Endothelial cell of umbilical vein (primary cell): ENCODE data around the gene PIK3R1. TPM values are rescaled to one million over a fixed set of nuclear protein-coding genes. Genes with fewer than 3 reads are reported as not detected.

Experiments
- BruUV-seq: library from RNA; stranded (reverse); fragments of 400-500 nt; replicated peaks from 2 replicates; lab custom pipeline; 2021; lab: Mats Ljungman, UMichigan
- CTCF ChIA-PET: fragments of 300-600, 350-600 bp; sonication (Branson Sonifier 250); formaldehyde crosslinking; loops from one replicate; lab custom pipeline; 2021; ENCODE audit warnings: antibody characterized with exemption, inconsistent platforms; lab: Charles Lee
- POLR2A ChIA-PET: fragments of 300-600, 350-600 bp; sonication (Branson Sonifier 250); formaldehyde crosslinking; loops from one replicate; lab custom pipeline; 2021; ENCODE audit warnings: antibody characterized with exemption, inconsistent platforms; lab: Charles Lee
- DNase-seq: peaks from one replicate; pipeline ENCODE4 v3.0.0-alpha.2; 2011; ENCODE audit warnings: low read depth, low spot score
- FAIRE-seq: peaks from 2 replicates; lab custom pipeline; 2011; peaks lifted over from hg19 to GRCh38; lab: Jason Lieb, UNC
- H2AFZ ChIP-seq: 2 replicates; pipeline ENCODE4 v1.6.0; 2012; ENCODE audit warnings: low read depth, low read length, control low read depth, inconsistent platforms
- H3K27ac ChIP-seq: 2 replicates; pipeline ENCODE4 v1.5.1; 2011; ENCODE audit warnings: low read depth, mild to moderate bottlenecking, control low read depth, low read length, moderate library complexity; ENCODE audit not compliant: insufficient read depth
- H3K27me3 ChIP-seq, 2 experiments: 2 replicates each; pipeline versions ENCODE4 v1.6.0 to v1.6.1; 2011; ENCODE audit warnings: low read length in 2 of 2, mixed read lengths in 1 of 2; ENCODE audit not compliant: control insufficient read depth in 2 of 2, insufficient read depth in 2 of 2
- H3K36me3 ChIP-seq, 2 experiments: 2 replicates in 1 of 2; 3 replicates in 1 of 2; pipeline ENCODE4 v1.5.1; 2011; ENCODE audit warnings: low read length in 2 of 2, mild to moderate bottlenecking in 1 of 2, moderate library complexity in 1 of 2; ENCODE audit not compliant: control insufficient read depth in 2 of 2, insufficient read depth in 2 of 2; ENCODE audit errors: extremely low read depth in 1 of 2
- H3K4me1 ChIP-seq: 3 replicates; pipeline ENCODE4 v1.5.1; 2011; ENCODE audit warnings: mild to moderate bottlenecking, low read length; ENCODE audit not compliant: control insufficient read depth, insufficient read depth; ENCODE audit errors: extremely low read depth
- H3K4me2 ChIP-seq: 2 replicates; pipeline ENCODE4 v1.6.1; 2011; ENCODE audit warnings: low read length, control low read depth, mixed read lengths; ENCODE audit not compliant: insufficient read depth
- H3K4me3 ChIP-seq, 3 experiments: fragments of 200-600 bp in 1 of 3; sonication (generic), shearing (Covaris generic) in 1 of 3; replicated peaks in 1 of 3; 2 replicates each; pipeline ENCODE4 v1.5.1; 2011 to 2016; ENCODE audit warnings: control low read depth in 3 of 3, low read length in 3 of 3, mild to moderate bottlenecking in 2 of 3, inconsistent platforms in 1 of 3, low read depth in 1 of 3, moderate library complexity in 1 of 3; ENCODE audit not compliant: insufficient read depth in 1 of 3
- H3K79me2 ChIP-seq: 2 replicates; pipeline ENCODE4 v1.6.0; 2012; ENCODE audit warnings: low read length, inconsistent platforms; ENCODE audit not compliant: control insufficient read depth, insufficient read depth
- H3K9ac ChIP-seq: replicated peaks from 2 replicates; pipeline ENCODE3; 2011; ENCODE audit warnings: low read length, control low read depth; ENCODE audit not compliant: insufficient read depth; ENCODE audit errors: extremely low read depth
- H3K9me1 ChIP-seq: replicated peaks from 3 replicates; pipeline ENCODE4 v1.6.0; 2011; ENCODE audit warnings: mild to moderate bottlenecking, low read length; ENCODE audit not compliant: control insufficient read depth, insufficient read depth; ENCODE audit errors: extremely low read depth
- H3K9me3 ChIP-seq: replicated peaks from 2 replicates; pipeline ENCODE4 v1.5.1; 2012; ENCODE audit warnings: low read length, inconsistent platforms; ENCODE audit not compliant: control insufficient read depth, insufficient read depth
- H4K20me1 ChIP-seq: replicated peaks from 2 replicates; pipeline ENCODE3; 2011; ENCODE audit warnings: mild to moderate bottlenecking, low read length; ENCODE audit not compliant: control insufficient read depth, insufficient read depth; ENCODE audit errors: extremely low read depth
- EZH2 ChIP-seq: IDR thresholded peaks from 2 replicates; pipeline ENCODE4 v1.6.1; 2012; ENCODE audit warnings: borderline replicate concordance, low read depth, mild to moderate bottlenecking, moderate library complexity, low read length, inconsistent platforms; ENCODE audit not compliant: severe bottlenecking
- FOS ChIP-seq: IDR thresholded peaks from 2 replicates; pipeline ENCODE4 v1.6.1; 2011; ENCODE audit warnings: mild to moderate bottlenecking, low read length, moderate library complexity, borderline replicate concordance; ENCODE audit not compliant: insufficient read depth
- GATA2 ChIP-seq: IDR thresholded peaks from 2 replicates; pipeline ENCODE4 v1.7.0; 2011; ENCODE audit warnings: low read depth, mild to moderate bottlenecking, moderate library complexity, mixed read lengths, low read length; ENCODE audit not compliant: insufficient read length, insufficient read depth
- JUN ChIP-seq: IDR thresholded peaks from 2 replicates; pipeline ENCODE4 v1.6.1; 2011; ENCODE audit warnings: borderline replicate concordance, low read depth; ENCODE audit not compliant: insufficient read length, insufficient read depth
- MYC ChIP-seq: IDR thresholded peaks from one replicate; pipeline ENCODE4 v1.6.1; 2011; ENCODE audit warnings: mild to moderate bottlenecking, low read depth, low read length
- POLR2A ChIP-seq: IDR thresholded peaks from 2 replicates; pipeline ENCODE4 v1.6.1; 2012; ENCODE audit warnings: low read depth, mild to moderate bottlenecking, control low read depth, low read length
- POLR2AphosphoS5 ChIP-seq: IDR thresholded peaks from 2 replicates; pipeline ENCODE4 v1.6.1; 2012; ENCODE audit warnings: low read depth, mild to moderate bottlenecking, control low read depth, low read length, moderate library complexity; ENCODE audit not compliant: insufficient read depth
- dilution Hi-C: fragments of 300-500 bp; cut with MboI; formaldehyde crosslinking; loops from one replicate; pipeline ENCODE4 v1.15.0; 2019; ENCODE audit warnings: low sequenced_read_pairs; ENCODE audit not compliant: extremely low pct_ligation_motif_present
- intact Hi-C: fragments of 100-400 bp; cut with micrococcal nuclease; formaldehyde crosslinking; loops from one replicate; pipeline ENCODE4 v1.10.0; 2022
- polyA plus RNA-seq, 4 experiments: library from polyadenylated mRNA; depleted of rRNA in 3 of 4; stranded (reverse) in 3 of 4; unstranded in 1 of 4; fragments of >200 nt; gene quantifications; 2 replicates each; pipeline versions ENCODE4 v1.2.1 to v1.2.3, GENCODE V29; 2011 to 2012; ENCODE audit warnings: missing spikeins in 1 of 4
- total RNA-seq: library from RNA; stranded (reverse); gene quantifications from 2 replicates; pipeline ENCODE4 v1.2.3, GENCODE V29; 2021
- TF ChIP-seq, protein P1 (sequence below), 2 donors: IDR thresholded peaks; 1 replicate in 1 of 2; 2 replicates in 1 of 2; pipeline ENCODE4 v1.5.1; 2011; ENCODE audit warnings: low read length in 2 of 2, mild to moderate bottlenecking in 2 of 2, moderate library complexity in 2 of 2, control low read depth in 1 of 2, inconsistent platforms in 1 of 2, low read depth in 1 of 2; ENCODE audit not compliant: insufficient read depth in 1 of 2; ENCODE audit errors: extremely low read depth in 1 of 2
- TF ChIP-seq, protein P2 (sequence below): IDR thresholded peaks from 2 replicates; pipeline ENCODE4 v1.6.1; 2011; ENCODE audit not compliant: insufficient read depth, insufficient read length

PIK3R1 gene
- total and polyA plus RNA-seq, 2 donors (not counting 3 experiments of a cell fraction or from before 2014, with no cell fraction given): 2.8 to 30.0 TPM

DNA sequence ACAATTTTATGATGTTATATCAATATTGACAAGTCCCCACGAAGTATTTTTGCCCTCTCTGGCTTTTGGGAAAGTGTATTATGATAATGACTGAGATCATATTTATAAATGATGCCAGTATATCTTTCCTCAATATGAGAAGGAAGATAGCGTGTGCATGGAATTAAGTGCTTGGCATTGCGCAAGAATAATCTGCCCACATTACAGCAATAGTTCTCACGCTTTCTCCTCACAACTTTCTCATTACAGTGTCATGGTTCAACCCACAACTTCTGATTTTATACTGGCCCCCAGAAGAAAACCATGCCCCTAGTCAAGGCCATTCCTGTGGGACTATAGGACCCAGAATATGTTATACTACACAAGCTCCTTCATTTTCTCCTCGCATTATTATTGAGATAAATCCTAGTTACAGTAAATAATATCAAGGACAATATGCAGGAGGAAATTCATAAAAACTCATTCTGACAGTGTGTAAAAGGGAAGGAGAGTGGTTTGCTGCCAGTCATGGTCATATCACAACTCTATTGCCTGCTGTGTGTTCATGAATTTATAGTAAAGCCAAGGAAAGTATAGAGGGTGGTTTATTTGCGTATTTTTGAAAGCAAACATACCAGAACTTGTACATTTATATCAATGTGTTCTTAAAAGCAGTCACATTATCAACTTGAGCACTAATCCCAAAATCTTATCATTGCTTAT lies 114.1 kb downstream of the PIK3R1 start:
- intact Hi-C loops: no loop called here
- POLR2A ChIA-PET: no interaction called here

More for the DNA sequence above, 114.1 kb downstream of the PIK3R1 start:
- CTCF ChIA-PET: interaction anchor here (4.7 kb wide), 1 partner anchor 43 kb away, joined by 30 read pairs; no protein-coding TSS in a partner anchor
- no peaks in the 10 kb centered on the region for H3K9me3 ChIP-seq
- no TSS peak for BruUV-seq
- FAIRE-seq (no peak), DNase-seq (no peak)
- dilution Hi-C loops: no loop called here
- no peak overlapping the region for H2AFZ ChIP-seq
- H3K4me3 ChIP-seq: no peak overlapping the region
- H3K4me1 ChIP-seq: peaks cover 41% of the 10 kb centered on the region
- no peak overlapping the region for H3K4me2 ChIP-seq
- no peak overlapping the region for H3K27ac ChIP-seq
- no peaks in the 10 kb centered on the region for H4K20me1 ChIP-seq
- no peaks in the 10 kb centered on the region for H3K27me3 ChIP-seq
- no peaks in the 10 kb centered on the region for H3K79me2 ChIP-seq
- H3K36me3 ChIP-seq: no peaks in the 10 kb centered on the region
- H3K9ac ChIP-seq: no peak overlapping the region
- H3K9me1 ChIP-seq: no peaks in the 10 kb centered on the region
- TF ChIP-seq EZH2 (no peak), FOS (no peak), GATA2 (no peak), POLR2AphosphoS5 (no peak), MYC (no peak), POLR2A (no peak), JUN (no peak)
- TF ChIP-seq, protein P1, sequence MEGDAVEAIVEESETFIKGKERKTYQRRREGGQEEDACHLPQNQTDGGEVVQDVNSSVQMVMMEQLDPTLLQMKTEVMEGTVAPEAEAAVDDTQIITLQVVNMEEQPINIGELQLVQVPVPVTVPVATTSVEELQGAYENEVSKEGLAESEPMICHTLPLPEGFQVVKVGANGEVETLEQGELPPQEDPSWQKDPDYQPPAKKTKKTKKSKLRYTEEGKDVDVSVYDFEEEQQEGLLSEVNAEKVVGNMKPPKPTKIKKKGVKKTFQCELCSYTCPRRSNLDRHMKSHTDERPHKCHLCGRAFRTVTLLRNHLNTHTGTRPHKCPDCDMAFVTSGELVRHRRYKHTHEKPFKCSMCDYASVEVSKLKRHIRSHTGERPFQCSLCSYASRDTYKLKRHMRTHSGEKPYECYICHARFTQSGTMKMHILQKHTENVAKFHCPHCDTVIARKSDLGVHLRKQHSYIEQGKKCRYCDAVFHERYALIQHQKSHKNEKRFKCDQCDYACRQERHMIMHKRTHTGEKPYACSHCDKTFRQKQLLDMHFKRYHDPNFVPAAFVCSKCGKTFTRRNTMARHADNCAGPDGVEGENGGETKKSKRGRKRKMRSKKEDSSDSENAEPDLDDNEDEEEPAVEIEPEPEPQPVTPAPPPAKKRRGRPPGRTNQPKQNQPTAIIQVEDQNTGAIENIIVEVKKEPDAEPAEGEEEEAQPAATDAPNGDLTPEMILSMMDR (IDR thresholded peaks at IDR 0.05; ENCODE audit: extremely low read depth in 1 of 2, insufficient read depth in 1 of 2, low read depth in 1 of 2, low read length in 2 of 2): no peak
- TF ChIP-seq, protein P2, sequence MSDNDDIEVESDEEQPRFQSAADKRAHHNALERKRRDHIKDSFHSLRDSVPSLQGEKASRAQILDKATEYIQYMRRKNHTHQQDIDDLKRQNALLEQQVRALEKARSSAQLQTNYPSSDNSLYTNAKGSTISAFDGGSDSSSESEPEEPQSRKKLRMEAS: no peak
